ENCODE results near the gene JAKMIP1. TPM values are rescaled to one million over a fixed set of nuclear protein-coding genes. Genes with fewer than 3 reads are reported as not detected.

JAKMIP1 gene
- total RNA-seq, 1 donor from 2014 or later: not detected

- no peak overlapping the region for H3K4me3 Mint-ChIP-seq (ENCODE audit: unreplicated experiment)
- H3K36me3 Mint-ChIP-seq (ENCODE audit: low read depth, unreplicated experiment): no peaks in the 10 kb centered on the region
- H3K27me3 Mint-ChIP-seq (ENCODE audit: unreplicated experiment): peaks cover 6% of the 10 kb centered on the region
- TF ChIP-seq CTCF (IDR thresholded peaks at IDR 0.05; ENCODE audit: unreplicated experiment): no peak
- no peaks in the 10 kb centered on the region for H3K4me1 Mint-ChIP-seq (ENCODE audit: unreplicated experiment)
- no peaks in the 10 kb centered on the region for H3K9me3 Mint-ChIP-seq (ENCODE audit: unreplicated experiment)
- no peak overlapping the region for H3K27ac Mint-ChIP-seq (ENCODE audit: unreplicated experiment)
- no peak for DNase-seq (ENCODE audit: low spot score)
Measured at GRCh38 chr4:6232836-6233785, 32.8 kb upstream of the JAKMIP1 start.

GRCh38 chr4:6231663-6232165, 31.4 kb upstream of the JAKMIP1 start:
- Mint-ChIP-seq H3K4me1 (ENCODE audit: unreplicated experiment) (no peaks in the 10 kb centered on the region), H3K27ac (ENCODE audit: unreplicated experiment) (no peak overlapping the region), H3K36me3 (ENCODE audit: low read depth, unreplicated experiment) (no peaks in the 10 kb centered on the region), H3K9me3 (ENCODE audit: unreplicated experiment) (no peaks in the 10 kb centered on the region), H3K4me3 (ENCODE audit: unreplicated experiment) (no peak overlapping the region), H3K27me3 (ENCODE audit: unreplicated experiment) (peaks cover 6% of the 10 kb centered on the region)
- no peak for TF ChIP-seq CTCF (IDR thresholded peaks at IDR 0.05; ENCODE audit: unreplicated experiment)
- no peak for DNase-seq (ENCODE audit: low spot score)

- H3K9me3 Mint-ChIP-seq (ENCODE audit: unreplicated experiment): no peaks in the 10 kb centered on the region
- DNase-seq (ENCODE audit: low spot score): no peak
- peaks cover 6% of the 10 kb centered on the region for H3K27me3 Mint-ChIP-seq (ENCODE audit: unreplicated experiment)
- H3K27ac Mint-ChIP-seq (ENCODE audit: unreplicated experiment): no peak overlapping the region
- no peaks in the 10 kb centered on the region for H3K4me1 Mint-ChIP-seq (ENCODE audit: unreplicated experiment)
- no peak for TF ChIP-seq CTCF (IDR thresholded peaks at IDR 0.05; ENCODE audit: unreplicated experiment)
- no peaks in the 10 kb centered on the region for H3K36me3 Mint-ChIP-seq (ENCODE audit: low read depth, unreplicated experiment)
- H3K4me3 Mint-ChIP-seq (ENCODE audit: unreplicated experiment): no peak overlapping the region
Measured at GRCh38 chr4:6230827-6231662, 30.7 kb upstream of the JAKMIP1 start.

GRCh38 chr4:6230502-6230785, 30.1 kb upstream of the JAKMIP1 start:
- no peak overlapping the region for H3K27ac Mint-ChIP-seq (ENCODE audit: unreplicated experiment)
- no peak for TF ChIP-seq CTCF (IDR thresholded peaks at IDR 0.05; ENCODE audit: unreplicated experiment)

More at GRCh38 chr4:6230502-6230785, 30.1 kb upstream of the JAKMIP1 start:
- no peaks in the 10 kb centered on the region for H3K9me3 Mint-ChIP-seq (ENCODE audit: unreplicated experiment)
- DNase-seq (ENCODE audit: low spot score): no peak
- H3K4me3 Mint-ChIP-seq (ENCODE audit: unreplicated experiment): no peak overlapping the region
- H3K36me3 Mint-ChIP-seq (ENCODE audit: low read depth, unreplicated experiment): no peaks in the 10 kb centered on the region
- H3K27me3 Mint-ChIP-seq (ENCODE audit: unreplicated experiment): peaks cover 5% of the 10 kb centered on the region
- no peaks in the 10 kb centered on the region for H3K4me1 Mint-ChIP-seq (ENCODE audit: unreplicated experiment)
